Common myeloid progenitor, CD34-positive (primary cell): Measurements from ENCODE around the gene CDKL1.

Experiments
- CTCF ChIA-PET: fragments of 350-600 bp; sonication (Branson Sonifier 250); formaldehyde crosslinking; loops from one replicate; lab custom pipeline; 2021; ENCODE audit warnings: antibody characterized with exemption; lab: Charles Lee
- POLR2A ChIA-PET: fragments of 350-600 bp; sonication (Branson Sonifier 250); formaldehyde crosslinking; loops from one replicate; lab custom pipeline; 2021; ENCODE audit warnings: antibody characterized with exemption; lab: Charles Lee
- DNase-seq, 3 donors: peaks; one replicate each; pipeline versions ENCODE4 v3.0.0 to v3.0.0-alpha.2; 2013
- H3K27ac ChIP-seq, 2 experiments: 1 replicate in 1 of 2; 2 replicates in 1 of 2; pipeline ENCODE4 v1.7.0; 2013; ENCODE audit warnings: inconsistent platforms in 2 of 2, low read length in 2 of 2, mild to moderate bottlenecking in 2 of 2, low read depth in 1 of 2, moderate library complexity in 1 of 2; ENCODE audit not compliant: severe bottlenecking in 2 of 2, insufficient read depth in 1 of 2, poor library complexity in 1 of 2
- H3K27me3 ChIP-seq, 5 experiments: replicated peaks in 2 of 5; 1 replicate in 3 of 5; 2 replicates in 2 of 5; pipeline versions ENCODE4 v1.6.1 to v1.7.0; 2013; ENCODE audit warnings: low read length in 4 of 5, mild to moderate bottlenecking in 2 of 5, moderate library complexity in 2 of 5, inconsistent platforms in 1 of 5; ENCODE audit not compliant: insufficient read depth in 5 of 5, control insufficient read depth in 4 of 5
- H3K36me3 ChIP-seq, 4 experiments: 1 replicate in 2 of 4; 2 replicates in 2 of 4; pipeline versions ENCODE4 v1.6.1 to v1.7.0; 2013; ENCODE audit warnings: low read length in 3 of 4, control low read depth in 1 of 4, mild to moderate bottlenecking in 1 of 4; ENCODE audit not compliant: control insufficient read depth in 4 of 4, insufficient read depth in 4 of 4
- H3K4me1 ChIP-seq, 4 experiments: 1 replicate in 3 of 4; 2 replicates in 1 of 4; pipeline versions ENCODE4 v1.6.1 to v1.7.1; 2013; ENCODE audit warnings: low read length in 3 of 4, mild to moderate bottlenecking in 3 of 4, control low read depth in 1 of 4, inconsistent platforms in 1 of 4, moderate library complexity in 1 of 4; ENCODE audit not compliant: control insufficient read depth in 4 of 4, insufficient read depth in 4 of 4; ENCODE audit errors: control extremely low read depth in 1 of 4
- H3K4me3 ChIP-seq, 7 experiments: 1 replicate in 4 of 7; 2 replicates in 3 of 7; pipeline versions ENCODE4 v1.5.1 to v1.7.0; 2013; ENCODE audit warnings: mild to moderate bottlenecking in 7 of 7, low read length in 6 of 7, moderate library complexity in 6 of 7, inconsistent platforms in 2 of 7, low read depth in 2 of 7, control low read depth in 1 of 7; ENCODE audit not compliant: insufficient read depth in 4 of 7, control insufficient read depth in 1 of 7; ENCODE audit errors: extremely low read depth in 1 of 7
- H3K9me3 ChIP-seq, 5 experiments: 1 replicate in 4 of 5; 2 replicates in 1 of 5; pipeline versions ENCODE4 v1.6.1 to v1.7.1; 2013; ENCODE audit warnings: low read length in 4 of 5, mild to moderate bottlenecking in 2 of 5, inconsistent platforms in 1 of 5, low read depth in 1 of 5, moderate library complexity in 1 of 5; ENCODE audit not compliant: control insufficient read depth in 4 of 5, insufficient read depth in 2 of 5; ENCODE audit errors: control extremely low read depth in 1 of 5
- WGBS: methylation state at CpG from one replicate; pipeline ENCODE4 v1.1.5; 2013; ENCODE audit not compliant: insufficient coverage; 5-methylcytosine and 5-hydroxymethylcytosine counted together

CDKL1 gene

GRCh38 chr14:50352584-50352983, 44.1 kb downstream of the CDKL1 start:
- Histone ChIP-seq H3K27me3 (no peaks in the 10 kb centered on the region), H3K9me3 (no peaks in the 10 kb centered on the region), H3K36me3 (peaks cover 0 to under 1% (median 0%) of the 10 kb centered on the region in 4 experiments), H3K4me3 (no peak overlapping the region), H3K4me1 (peaks cover 4 to 12% (median 10%) of the 10 kb centered on the region in 4 experiments), H3K27ac (no peak overlapping the region)
- no peak for DNase-seq
- WGBS, result 100% methylated on average over 1 of the region's 4 CpGs
- POLR2A ChIA-PET, result no interaction called here
- CTCF ChIA-PET, result no interaction called here

GRCh38 chr14:50350975-50351374, 45.7 kb downstream of the CDKL1 start:
- Histone ChIP-seq H3K27me3 (no peaks in the 10 kb centered on the region), H3K4me3 (no peak overlapping the region), H3K4me1 (peaks cover 6 to 21% (median 16%) of the 10 kb centered on the region in 4 experiments), H3K27ac (no peak overlapping the region), H3K9me3 (no peaks in the 10 kb centered on the region), H3K36me3 (no peaks in the 10 kb centered on the region)
- WGBS, result 53% methylated on average over 2 of the region's 2 CpGs
- DNase-seq, result peak in 2 of 3 donors; percentile 28 to 37
- ChIA-PET POLR2A (interaction anchor here (0.6 kb wide), 1 partner anchor 8 kb away, joined by 3 read pairs; no protein-coding TSS in a partner anchor), CTCF (interaction anchor here (1.1 kb wide), 2 partner anchors 12 to 15 kb away, joined by 3 to 6 read pairs; no protein-coding TSS in a partner anchor)

- POLR2A ChIA-PET, result no interaction called here
These were observed 47.7 kb downstream of the CDKL1 start for GRCh38 chr14:50348933-50349332.

GRCh38 chr14:50347521-50347920, 49.2 kb downstream of the CDKL1 start:
- POLR2A ChIA-PET, result no interaction called here
- 9% methylated on average over 1 of the region's 1 CpG for WGBS
- no peak overlapping the region for H3K4me3 ChIP-seq
- CTCF ChIA-PET, result interaction anchor here (0.7 to 1.9 kb wide), 5 partner anchors 15 to 184 kb away, joined by 3 to 6 read pairs (median 3); partner anchors contain the start of gene MAP4K5
- H3K27ac ChIP-seq, result peak overlapping the region in 1 of 2 experiments; percentile 57
- no peaks in the 10 kb centered on the region for H3K36me3 ChIP-seq
- DNase-seq, result peak in 2 of 3 donors; percentile 16 to 37
- H3K9me3 ChIP-seq, result no peaks in the 10 kb centered on the region
- peaks cover 6 to 27% (median 25%) of the 10 kb centered on the region in 4 experiments for H3K4me1 ChIP-seq
- H3K27me3 ChIP-seq, result no peaks in the 10 kb centered on the region

More at GRCh38 chr14:50348933-50349332, 47.7 kb downstream of the CDKL1 start:
- H3K36me3 ChIP-seq, result no peaks in the 10 kb centered on the region
- no peaks in the 10 kb centered on the region for H3K9me3 ChIP-seq
- H3K27ac ChIP-seq, result no peak overlapping the region
- H3K4me3 ChIP-seq, result no peak overlapping the region
- CTCF ChIA-PET, result interaction anchor here (1.0 to 1.9 kb wide), 4 partner anchors 11 to 37 kb away, joined by 3 to 6 read pairs (median 3); partner anchors contain the start of genes DMAC2L and L2HGDH
- peaks cover 6 to 23% (median 17%) of the 10 kb centered on the region in 4 experiments for H3K4me1 ChIP-seq
- no peaks in the 10 kb centered on the region for H3K27me3 ChIP-seq
- DNase-seq, result no peak

GRCh38 chr14:50345846-50346422, 50.7 kb downstream of the CDKL1 start:
- Histone ChIP-seq H3K4me3 (no peak overlapping the region), H3K4me1 (peaks cover 10 to 30% (median 24%) of the 10 kb centered on the region in 4 experiments), H3K36me3 (no peaks in the 10 kb centered on the region), H3K27ac (no peak overlapping the region), H3K27me3 (no peaks in the 10 kb centered on the region), H3K9me3 (no peaks in the 10 kb centered on the region)
- 60% methylated on average over 4 of the region's 6 CpGs for WGBS
- ChIA-PET CTCF (interaction anchor here (3.6 kb wide), 1 partner anchor 25 kb away, joined by 20 read pairs; no protein-coding TSS in a partner anchor), POLR2A (interaction anchor here (1.0 kb wide), 1 partner anchor 24 kb away, joined by 3 read pairs; no protein-coding TSS in a partner anchor)
- DNase-seq, result no peak

- H3K27ac ChIP-seq, result no peak overlapping the region
- no peak for DNase-seq
- POLR2A ChIA-PET, result no interaction called here
These were observed 51.7 kb downstream of the CDKL1 start for GRCh38 chr14:50344876-50345563.

More at GRCh38 chr14:50344876-50345563, 51.7 kb downstream of the CDKL1 start:
- Histone ChIP-seq H3K36me3 (peaks cover 0 to 4% (median 0%) of the 10 kb centered on the region in 4 experiments), H3K4me3 (no peak overlapping the region), H3K4me1 (peaks cover 10 to 30% (median 23%) of the 10 kb centered on the region in 4 experiments), H3K27me3 (no peaks in the 10 kb centered on the region), H3K9me3 (no peaks in the 10 kb centered on the region)
- WGBS, result 100% methylated on average over 2 of the region's 4 CpGs
- CTCF ChIA-PET, result interaction anchor here (0.6 to 3.6 kb wide), 2 partner anchors 24 to 35 kb away, joined by 3 to 20 read pairs; no protein-coding TSS in a partner anchor
